Subcutaneous adipose tissue (tissue), 4 donors: Measurements from ENCODE around the gene EHD2. TPM values are rescaled to one million over a fixed set of nuclear protein-coding genes. Genes with fewer than 3 reads are reported as not detected.

Experiments
- CTCF ChIP-seq: fragments of 450-650 bp; IDR thresholded peaks from one replicate; pipeline ENCODE4 v1.5.1; 2016; ENCODE audit warnings: low read depth, mild to moderate bottlenecking, control low read depth, antibody characterized with exemption, moderate library complexity
- total RNA-seq, 4 donors: library from RNA; depleted of rRNA; stranded (reverse); fragments of >200 nt; gene quantifications; one replicate each; pipeline ENCODE4 v1.1.0, GENCODE V29; 2016

The EHD2 gene
- total RNA-seq, 4 donors from 2014 or later = 77.5 to 340 (median 130) TPM

- no peak for TF ChIP-seq CTCF
Measured at GRCh38 chr19:47681936-47682335, 31.3 kb upstream of the EHD2 start.

- no peak for TF ChIP-seq CTCF
Measured at GRCh38 chr19:47682939-47683338, 30.3 kb upstream of the EHD2 start.

- TF ChIP-seq CTCF = no peak
Measured at GRCh38 chr19:47686679-47687450, 26.4 kb upstream of the EHD2 start.

GRCh38 chr19:47687906-47688305 is 25.3 kb upstream of the EHD2 start:
- no peak for TF ChIP-seq CTCF

GRCh38 chr19:47691090-47691489 is 22.1 kb upstream of the EHD2 start:
- TF ChIP-seq CTCF = no peak

- TF ChIP-seq CTCF = no peak
Measured at GRCh38 chr19:47691782-47692181, 21.4 kb upstream of the EHD2 start.

- no peak for TF ChIP-seq CTCF
Measured at GRCh38 chr19:47693489-47693888, 19.7 kb upstream of the EHD2 start.
